DND-41 (cell line): ENCODE results near the gene HECTD2.
"Not testable (repeated sequence)": the region's sequence is repeated elsewhere in the genome, so short reads cannot be mapped to it uniquely, and the experiment has no call there.

Source experiments
- ATAC-seq: fragments of 200-7000 bp; cut with Tn5 transposase; 3 replicates; pipeline ENCODE4 v1.9.1; 2021; ENCODE audit warnings: low read depth; ENCODE audit not compliant: insufficient read depth
- DNase-seq: peaks from one replicate; pipeline ENCODE4 v3.0.0-alpha.2; 2020
- H2AFZ ChIP-seq: 2 replicates; pipeline ENCODE4 v1.6.0; 2012; ENCODE audit warnings: low read depth, low read length
- H3K27ac ChIP-seq: 2 replicates; pipeline ENCODE4 v1.5.1; 2012; ENCODE audit warnings: low read length, inconsistent platforms
- H3K27me3 ChIP-seq: fragments of 200-600 bp; sonication (generic); 2 replicates; pipeline ENCODE4 v1.6.0; 2012; ENCODE audit warnings: low read length, mild to moderate bottlenecking, inconsistent platforms; ENCODE audit not compliant: insufficient read depth, poor library complexity
- H3K36me3 ChIP-seq: 2 replicates; pipeline ENCODE4 v1.5.1; 2012; ENCODE audit warnings: low read length, inconsistent platforms; ENCODE audit not compliant: insufficient read depth
- H3K4me1 ChIP-seq: 2 replicates; pipeline ENCODE4 v1.5.1; 2012; ENCODE audit warnings: mild to moderate bottlenecking, low read length; ENCODE audit not compliant: insufficient read depth
- H3K4me2 ChIP-seq: 2 replicates; pipeline ENCODE4 v1.6.0; 2012; ENCODE audit warnings: mild to moderate bottlenecking, moderate library complexity, low read length, inconsistent platforms; ENCODE audit not compliant: insufficient read depth
- H3K4me3 ChIP-seq, 2 experiments: fragments of 200-600 bp in 1 of 2; shearing (Covaris generic) in 1 of 2; 2 replicates each; pipeline ENCODE4 v1.5.1; 2012 to 2016; ENCODE audit warnings: inconsistent platforms in 2 of 2, low read length in 2 of 2, mild to moderate bottlenecking in 2 of 2, low read depth in 1 of 2, moderate library complexity in 1 of 2
- H3K79me2 ChIP-seq: 2 replicates; pipeline ENCODE4 v1.6.0; 2012; ENCODE audit warnings: low read length, inconsistent platforms; ENCODE audit not compliant: insufficient read depth
- H3K9ac ChIP-seq: 2 replicates; pipeline ENCODE4 v1.6.0; 2012; ENCODE audit warnings: low read depth, mild to moderate bottlenecking, inconsistent platforms, low read length, moderate library complexity
- H3K9me3 ChIP-seq: 2 replicates; pipeline ENCODE4 v1.5.1; 2012; ENCODE audit warnings: low read length, moderate library complexity, mild to moderate bottlenecking, inconsistent platforms; ENCODE audit not compliant: insufficient read depth, severe bottlenecking
- H4K20me1 ChIP-seq: 2 replicates; pipeline ENCODE4 v1.6.0; 2012; ENCODE audit warnings: low read length; ENCODE audit not compliant: insufficient read depth
- EZH2 ChIP-seq: IDR thresholded peaks from 3 replicates; pipeline ENCODE4 v1.6.1; 2012; ENCODE audit warnings: borderline replicate concordance, low read depth, mild to moderate bottlenecking, moderate library complexity, low read length, inconsistent platforms; ENCODE audit not compliant: severe bottlenecking
- TF ChIP-seq, protein P1 (sequence below): IDR thresholded peaks from 2 replicates; pipeline ENCODE4 v1.5.1; 2012; ENCODE audit warnings: borderline replicate concordance, low read length, moderate library complexity, mild to moderate bottlenecking; ENCODE audit not compliant: poor library complexity, severe bottlenecking; ENCODE audit errors: extremely low read depth

Gene HECTD2

DNA sequence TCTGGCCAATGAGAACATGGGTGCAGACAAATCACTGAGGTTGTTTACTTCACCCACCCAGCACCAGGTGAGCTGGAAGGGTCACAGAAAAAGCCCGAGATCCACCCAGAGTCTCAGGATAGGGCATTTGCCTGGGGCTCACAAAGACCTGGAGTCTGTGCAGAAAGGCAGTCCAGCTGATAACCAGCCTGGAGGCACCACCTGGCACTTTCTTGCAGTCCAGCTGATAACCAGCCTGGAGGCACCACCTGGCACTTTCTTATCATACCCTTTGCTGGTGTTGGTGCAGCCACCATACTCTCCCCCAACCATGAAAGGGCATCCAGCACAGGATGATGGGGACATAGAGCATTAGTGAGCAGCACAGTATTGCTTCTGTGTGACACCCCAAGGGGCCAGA is 118.6 kb downstream of the HECTD2 start:
- peaks cover 4% of the 10 kb centered on the region for H3K27me3 ChIP-seq
- H3K4me2 ChIP-seq = no peak overlapping the region
- H3K36me3 ChIP-seq = no peaks in the 10 kb centered on the region
- H3K4me3 ChIP-seq = no peak overlapping the region
- no peaks in the 10 kb centered on the region for H3K79me2 ChIP-seq
- no peaks in the 10 kb centered on the region for H4K20me1 ChIP-seq
- H3K4me1 ChIP-seq = no peaks in the 10 kb centered on the region
- DNase-seq (no peak), ATAC-seq (no peak)
- TF ChIP-seq EZH2 = no peak
- TF ChIP-seq, protein P1, sequence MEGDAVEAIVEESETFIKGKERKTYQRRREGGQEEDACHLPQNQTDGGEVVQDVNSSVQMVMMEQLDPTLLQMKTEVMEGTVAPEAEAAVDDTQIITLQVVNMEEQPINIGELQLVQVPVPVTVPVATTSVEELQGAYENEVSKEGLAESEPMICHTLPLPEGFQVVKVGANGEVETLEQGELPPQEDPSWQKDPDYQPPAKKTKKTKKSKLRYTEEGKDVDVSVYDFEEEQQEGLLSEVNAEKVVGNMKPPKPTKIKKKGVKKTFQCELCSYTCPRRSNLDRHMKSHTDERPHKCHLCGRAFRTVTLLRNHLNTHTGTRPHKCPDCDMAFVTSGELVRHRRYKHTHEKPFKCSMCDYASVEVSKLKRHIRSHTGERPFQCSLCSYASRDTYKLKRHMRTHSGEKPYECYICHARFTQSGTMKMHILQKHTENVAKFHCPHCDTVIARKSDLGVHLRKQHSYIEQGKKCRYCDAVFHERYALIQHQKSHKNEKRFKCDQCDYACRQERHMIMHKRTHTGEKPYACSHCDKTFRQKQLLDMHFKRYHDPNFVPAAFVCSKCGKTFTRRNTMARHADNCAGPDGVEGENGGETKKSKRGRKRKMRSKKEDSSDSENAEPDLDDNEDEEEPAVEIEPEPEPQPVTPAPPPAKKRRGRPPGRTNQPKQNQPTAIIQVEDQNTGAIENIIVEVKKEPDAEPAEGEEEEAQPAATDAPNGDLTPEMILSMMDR = no peak
- H3K9me3 ChIP-seq = no peaks in the 10 kb centered on the region
- no peak overlapping the region for H3K9ac ChIP-seq
- no peak overlapping the region for H2AFZ ChIP-seq
- H3K27ac ChIP-seq = no peak overlapping the region

DNA sequence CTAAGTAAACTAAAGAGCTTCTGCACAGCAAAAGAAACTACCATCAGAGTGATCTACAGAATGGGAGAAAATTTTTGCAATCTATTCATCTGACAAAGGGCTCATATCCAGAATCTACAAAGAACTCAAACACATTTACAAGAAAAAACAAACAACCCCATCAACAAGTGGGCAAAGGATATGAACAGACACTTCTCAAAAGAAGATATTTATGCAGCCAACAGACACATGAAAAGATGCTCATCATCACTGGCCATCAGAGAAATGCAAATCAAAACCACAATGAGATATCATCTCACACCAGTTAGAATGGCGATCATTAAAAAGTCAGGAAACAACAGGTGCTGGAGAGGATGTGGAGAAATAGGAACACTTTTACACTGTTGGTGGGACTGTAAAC is 124.6 kb downstream of the HECTD2 start:
- DNase-seq, H3K79me2 ChIP-seq, H4K20me1 ChIP-seq, H2AFZ ChIP-seq, H3K9ac ChIP-seq, H3K4me2 ChIP-seq, H3K36me3 ChIP-seq, H3K27me3 ChIP-seq, ATAC-seq, H3K9me3 ChIP-seq, H3K27ac ChIP-seq, H3K4me1 ChIP-seq, H3K4me3 ChIP-seq: not testable (repeated sequence)

DNA sequence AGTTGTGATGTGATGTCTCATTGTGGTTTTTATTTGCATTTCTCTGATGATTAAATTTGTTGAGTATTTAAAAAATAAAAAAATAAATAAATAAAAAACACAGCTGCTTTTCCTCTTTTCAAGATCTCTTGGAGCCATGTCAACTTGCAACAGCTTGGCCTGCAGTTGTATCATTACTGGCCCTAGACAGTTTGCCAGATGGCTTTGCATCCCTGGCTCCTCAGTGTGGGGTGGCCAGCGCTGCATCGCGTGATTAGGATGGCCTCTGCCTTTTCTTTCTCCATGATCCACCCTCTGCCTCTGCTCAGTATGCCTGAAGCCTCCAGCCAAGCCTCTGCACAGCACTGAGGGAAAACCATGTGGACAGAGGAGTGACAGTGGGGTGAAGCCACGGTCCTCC is 126.0 kb downstream of the HECTD2 start:
- H3K4me3 ChIP-seq = no peak overlapping the region
- no peaks in the 10 kb centered on the region for H3K36me3 ChIP-seq
- no peaks in the 10 kb centered on the region for H3K9me3 ChIP-seq
- H2AFZ ChIP-seq = no peak overlapping the region
- H4K20me1 ChIP-seq = no peaks in the 10 kb centered on the region
- H3K27me3 ChIP-seq = no peaks in the 10 kb centered on the region
- no peak for DNase-seq
- H3K4me1 ChIP-seq = peaks cover 4% of the 10 kb centered on the region; the same call in 1 of the 2 replicates
- no peak overlapping the region for H3K27ac ChIP-seq
- H3K9ac ChIP-seq = no peak overlapping the region
- no peaks in the 10 kb centered on the region for H3K79me2 ChIP-seq
- TF ChIP-seq, protein P1 = no peak
- no peak for TF ChIP-seq EZH2
- H3K4me2 ChIP-seq = no peak overlapping the region
- ATAC-seq = no peak

GRCh38 chr10:91536733-91537132 is 126.6 kb downstream of the HECTD2 start:
- H3K9ac ChIP-seq = no peak overlapping the region
- no peak overlapping the region for H3K27ac ChIP-seq
- TF ChIP-seq, protein P1 = no peak
- no peak for TF ChIP-seq EZH2
- no peak for DNase-seq
- no peaks in the 10 kb centered on the region for H3K36me3 ChIP-seq
- H2AFZ ChIP-seq = no peak overlapping the region
- ATAC-seq = no peak
- H3K27me3 ChIP-seq = no peaks in the 10 kb centered on the region
- H3K4me1 ChIP-seq = peaks cover 5% of the 10 kb centered on the region; the same call in 1 of the 2 replicates
- no peaks in the 10 kb centered on the region for H3K9me3 ChIP-seq
- H3K79me2 ChIP-seq = no peaks in the 10 kb centered on the region
- no peaks in the 10 kb centered on the region for H4K20me1 ChIP-seq
- no peak overlapping the region for H3K4me2 ChIP-seq
- no peak overlapping the region for H3K4me3 ChIP-seq
